Measurements from ENCODE around the gene ALOX12B.
"Not testable (repeated sequence)": the region's sequence is repeated elsewhere in the genome, so short reads cannot be mapped to it uniquely, and the experiment has no call there.

ALOX12B gene

GRCh38 chr17:8095361-8095760 lies 7.8 kb upstream of the ALOX12B start:
- Histone ChIP-seq H3K9me3 (ENCODE audit: control insufficient read depth, low read length) (no peaks in the 10 kb centered on the region), H3K9ac (ENCODE audit: low read length) (no peak overlapping the region), H3K4me1 (ENCODE audit: control insufficient read depth, insufficient read depth, low read length) (no peaks in the 10 kb centered on the region), H3K36me3 (ENCODE audit: control insufficient read depth, insufficient read depth, low read length) (no peaks in the 10 kb centered on the region), H3K4me3 (ENCODE audit: low read length) (no peak overlapping the region), H3K27me3 (ENCODE audit: control insufficient read depth, insufficient read depth, low read length) (peaks cover 36% of the 10 kb centered on the region)

- H3K36me3 ChIP-seq (ENCODE audit: control insufficient read depth, insufficient read depth, low read length) = no peaks in the 10 kb centered on the region
- H3K4me3 ChIP-seq (ENCODE audit: low read length) = no peak overlapping the region
- no peak overlapping the region for H3K9ac ChIP-seq (ENCODE audit: low read length)
- H3K9me3 ChIP-seq (ENCODE audit: control insufficient read depth, low read length) = no peaks in the 10 kb centered on the region
- H3K27me3 ChIP-seq (ENCODE audit: control insufficient read depth, insufficient read depth, low read length) = peaks cover 47% of the 10 kb centered on the region
- no peaks in the 10 kb centered on the region for H3K4me1 ChIP-seq (ENCODE audit: control insufficient read depth, insufficient read depth, low read length)
Measured at GRCh38 chr17:8091033-8091687, 3.6 kb upstream of the ALOX12B start.

- H3K4me1 ChIP-seq (ENCODE audit: control insufficient read depth, insufficient read depth, low read length) = no peaks in the 10 kb centered on the region
- H3K27me3 ChIP-seq (ENCODE audit: control insufficient read depth, insufficient read depth, low read length) = peaks cover 44% of the 10 kb centered on the region
- no peaks in the 10 kb centered on the region for H3K36me3 ChIP-seq (ENCODE audit: control insufficient read depth, insufficient read depth, low read length)
- H3K9me3 ChIP-seq (ENCODE audit: control insufficient read depth, low read length) = no peaks in the 10 kb centered on the region
- H3K4me3 ChIP-seq (ENCODE audit: low read length) = no peak overlapping the region
- H3K9ac ChIP-seq (ENCODE audit: low read length) = no peak overlapping the region
Measured at GRCh38 chr17:8089728-8090127, 2.2 kb upstream of the ALOX12B start.

GRCh38 chr17:8087952-8088230 lies 375 bp upstream of the ALOX12B start:
- Histone ChIP-seq H3K27me3 (ENCODE audit: control insufficient read depth, insufficient read depth, low read length) (peaks cover 47% of the 10 kb centered on the region), H3K4me3 (ENCODE audit: low read length) (no peak overlapping the region), H3K9me3 (ENCODE audit: control insufficient read depth, low read length) (no peaks in the 10 kb centered on the region), H3K4me1 (ENCODE audit: control insufficient read depth, insufficient read depth, low read length) (no peaks in the 10 kb centered on the region), H3K9ac (ENCODE audit: low read length) (no peak overlapping the region), H3K36me3 (ENCODE audit: control insufficient read depth, insufficient read depth, low read length) (no peaks in the 10 kb centered on the region)

GRCh38 chr17:8084250-8084649 lies 3.3 kb downstream of the ALOX12B start:
- H3K4me3 ChIP-seq (ENCODE audit: low read length) = no peak overlapping the region
- H3K9me3 ChIP-seq (ENCODE audit: control insufficient read depth, low read length) = no peaks in the 10 kb centered on the region
- peaks cover 14% of the 10 kb centered on the region for H3K4me1 ChIP-seq (ENCODE audit: control insufficient read depth, insufficient read depth, low read length)
- no peak overlapping the region for H3K9ac ChIP-seq (ENCODE audit: low read length)
- H3K27me3 ChIP-seq (ENCODE audit: control insufficient read depth, insufficient read depth, low read length) = peaks cover 55% of the 10 kb centered on the region
- H3K36me3 ChIP-seq (ENCODE audit: control insufficient read depth, insufficient read depth, low read length) = no peaks in the 10 kb centered on the region

- H3K4me1 ChIP-seq (ENCODE audit: control insufficient read depth, insufficient read depth, low read length) = peaks cover 17% of the 10 kb centered on the region
- H3K4me3 ChIP-seq (ENCODE audit: low read length) = no peak overlapping the region
- no peak overlapping the region for H3K9ac ChIP-seq (ENCODE audit: low read length)
- peaks cover 69% of the 10 kb centered on the region for H3K27me3 ChIP-seq (ENCODE audit: control insufficient read depth, insufficient read depth, low read length)
- no peaks in the 10 kb centered on the region for H3K9me3 ChIP-seq (ENCODE audit: control insufficient read depth, low read length)
- no peaks in the 10 kb centered on the region for H3K36me3 ChIP-seq (ENCODE audit: control insufficient read depth, insufficient read depth, low read length)
Measured at GRCh38 chr17:8082292-8082691, 5.2 kb downstream of the ALOX12B start.

GRCh38 chr17:8081876-8082275 lies 5.6 kb downstream of the ALOX12B start:
- no peak overlapping the region for H3K9ac ChIP-seq (ENCODE audit: low read length)
- no peaks in the 10 kb centered on the region for H3K36me3 ChIP-seq (ENCODE audit: control insufficient read depth, insufficient read depth, low read length)
- H3K4me3 ChIP-seq (ENCODE audit: low read length) = no peak overlapping the region
- peaks cover 17% of the 10 kb centered on the region for H3K4me1 ChIP-seq (ENCODE audit: control insufficient read depth, insufficient read depth, low read length)
- H3K9me3 ChIP-seq (ENCODE audit: control insufficient read depth, low read length) = no peaks in the 10 kb centered on the region
- peaks cover 73% of the 10 kb centered on the region for H3K27me3 ChIP-seq (ENCODE audit: control insufficient read depth, insufficient read depth, low read length)

GRCh38 chr17:8080799-8081219 lies 6.7 kb downstream of the ALOX12B start:
- H3K4me1 ChIP-seq (ENCODE audit: control insufficient read depth, insufficient read depth, low read length) = peaks cover 17% of the 10 kb centered on the region
- peaks cover 77% of the 10 kb centered on the region for H3K27me3 ChIP-seq (ENCODE audit: control insufficient read depth, insufficient read depth, low read length)
- no peak overlapping the region for H3K4me3 ChIP-seq (ENCODE audit: low read length)
- no peaks in the 10 kb centered on the region for H3K9me3 ChIP-seq (ENCODE audit: control insufficient read depth, low read length)
- no peak overlapping the region for H3K9ac ChIP-seq (ENCODE audit: low read length)
- H3K36me3 ChIP-seq (ENCODE audit: control insufficient read depth, insufficient read depth, low read length) = no peaks in the 10 kb centered on the region

GRCh38 chr17:8080208-8080798 lies 7.2 kb downstream of the ALOX12B start:
- no peak overlapping the region for H3K9ac ChIP-seq (ENCODE audit: low read length)
- H3K27me3 ChIP-seq (ENCODE audit: control insufficient read depth, insufficient read depth, low read length) = peaks cover 79% of the 10 kb centered on the region
- H3K4me3 ChIP-seq (ENCODE audit: low read length) = no peak overlapping the region
- H3K36me3 ChIP-seq (ENCODE audit: control insufficient read depth, insufficient read depth, low read length) = no peaks in the 10 kb centered on the region
- H3K4me1 ChIP-seq (ENCODE audit: control insufficient read depth, insufficient read depth, low read length) = peaks cover 17% of the 10 kb centered on the region
- no peaks in the 10 kb centered on the region for H3K9me3 ChIP-seq (ENCODE audit: control insufficient read depth, low read length)

GRCh38 chr17:8079291-8080207 lies 8.0 kb downstream of the ALOX12B start:
- no peaks in the 10 kb centered on the region for H3K9me3 ChIP-seq (ENCODE audit: control insufficient read depth, low read length)
- H3K9ac ChIP-seq (ENCODE audit: low read length) = peak overlapping the region; percentile 28
- peaks cover 82% of the 10 kb centered on the region for H3K27me3 ChIP-seq (ENCODE audit: control insufficient read depth, insufficient read depth, low read length)
- peaks cover 17% of the 10 kb centered on the region for H3K4me1 ChIP-seq (ENCODE audit: control insufficient read depth, insufficient read depth, low read length)
- no peaks in the 10 kb centered on the region for H3K36me3 ChIP-seq (ENCODE audit: control insufficient read depth, insufficient read depth, low read length)
- H3K4me3 ChIP-seq (ENCODE audit: low read length) = no peak overlapping the region

GRCh38 chr17:8077939-8078338 lies 9.6 kb downstream of the ALOX12B start:
- peaks cover 93% of the 10 kb centered on the region for H3K27me3 ChIP-seq (ENCODE audit: control insufficient read depth, insufficient read depth, low read length)
- not testable (repeated sequence) for H3K9me3 ChIP-seq (ENCODE audit: control insufficient read depth, low read length); H3K36me3 ChIP-seq (ENCODE audit: control insufficient read depth, insufficient read depth, low read length); H3K4me3 ChIP-seq (ENCODE audit: low read length); H3K9ac ChIP-seq (ENCODE audit: low read length)
- peaks cover 25% of the 10 kb centered on the region for H3K4me1 ChIP-seq (ENCODE audit: control insufficient read depth, insufficient read depth, low read length)

All from mucosa of stomach (tissue), 1 donor.